HTR-8/SVneo (cell line): Measurements from ENCODE around the gene MRAS.

Experiments used
- DNase-seq: peaks from one replicate; pipeline ENCODE4 v3.0.0; 2011; ENCODE audit warnings: low spot score, mixed read lengths; ENCODE audit not compliant: insufficient read length
- FAIRE-seq: peaks from 2 replicates; lab custom pipeline; 2011; peaks lifted over from hg19 to GRCh38; lab: Jason Lieb, UNC

Gene MRAS

DNA sequence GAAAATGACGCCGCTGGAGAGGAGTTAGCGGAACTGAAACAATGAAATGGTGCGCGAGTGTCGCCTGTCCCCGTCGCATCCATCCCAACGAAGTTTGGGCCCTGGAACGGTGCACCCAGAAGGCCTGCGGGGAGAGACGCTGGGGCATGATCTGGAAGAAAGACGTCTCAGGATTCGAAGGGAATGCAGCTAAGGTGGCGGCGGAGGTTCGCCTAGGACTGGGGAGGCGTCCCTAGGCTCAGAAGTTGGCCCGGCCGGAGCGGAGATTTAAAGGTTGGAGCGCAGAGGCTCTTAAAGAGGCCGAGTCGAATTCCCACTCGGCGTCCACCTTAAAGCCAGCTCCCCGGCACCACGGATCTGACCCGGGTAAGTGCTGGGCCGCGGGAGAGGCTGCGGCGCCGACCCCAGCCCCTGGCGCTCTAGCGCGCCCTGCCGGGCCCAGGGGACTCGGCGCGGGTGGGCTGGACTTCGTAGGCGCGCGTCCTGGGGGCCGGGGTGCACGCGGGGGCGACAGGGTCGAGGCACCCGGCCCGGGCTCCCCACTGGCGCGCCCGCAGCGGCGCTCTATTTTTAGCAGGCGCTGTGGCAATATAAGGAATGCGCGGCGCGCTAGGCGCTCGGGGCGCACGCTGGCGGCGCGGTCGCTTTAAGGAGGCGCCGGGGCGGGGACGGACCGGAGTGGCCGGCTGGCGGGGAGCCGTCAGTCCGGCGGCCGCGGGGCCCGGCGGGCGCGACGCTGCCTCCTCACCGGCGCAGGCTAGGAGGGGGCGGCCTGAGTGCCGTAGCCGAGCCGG lies at the start of gene MRAS:
MRAS (plus strand) TSS at position 620 of the 794 bp plus-strand sequence. CDS start 24,305 bp downstream, outside the sequence.
- DNase-seq (peak; percentile 73), FAIRE-seq (peak; percentile 67)

- DNase-seq = no peak
- FAIRE-seq = no peak
Observed at GRCh38 chr3:138300647-138301046, 47.7 kb upstream of the MRAS start.

DNA sequence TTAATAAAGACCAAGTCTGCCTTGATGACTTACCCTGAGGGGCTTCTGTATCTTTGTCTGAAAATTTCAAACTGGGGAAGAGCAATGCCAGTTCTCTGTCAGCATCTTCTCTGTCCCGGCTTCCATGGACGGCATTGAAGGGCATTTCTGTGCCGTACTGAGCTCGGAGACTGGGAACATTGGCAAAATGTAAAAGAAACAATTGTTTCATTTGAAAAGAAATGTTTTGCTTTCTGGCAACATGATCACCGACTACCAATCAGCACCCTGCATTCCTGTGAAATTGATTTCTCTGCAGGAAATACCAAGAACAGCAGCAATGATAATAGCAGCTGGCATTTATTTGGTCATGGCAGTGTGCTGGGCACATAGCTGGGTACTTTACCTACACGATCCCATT lies 44.9 kb upstream of the MRAS start:
- FAIRE-seq (no peak), DNase-seq (no peak)

- no peak for DNase-seq
Observed at GRCh38 chr3:138307899-138308298, 40.5 kb upstream of the MRAS start.

GRCh38 chr3:138308783-138309182 lies 39.6 kb upstream of the MRAS start:
- DNase-seq (no peak), FAIRE-seq (no peak)

More at GRCh38 chr3:138307899-138308298, 40.5 kb upstream of the MRAS start:
- FAIRE-seq = no peak

DNA sequence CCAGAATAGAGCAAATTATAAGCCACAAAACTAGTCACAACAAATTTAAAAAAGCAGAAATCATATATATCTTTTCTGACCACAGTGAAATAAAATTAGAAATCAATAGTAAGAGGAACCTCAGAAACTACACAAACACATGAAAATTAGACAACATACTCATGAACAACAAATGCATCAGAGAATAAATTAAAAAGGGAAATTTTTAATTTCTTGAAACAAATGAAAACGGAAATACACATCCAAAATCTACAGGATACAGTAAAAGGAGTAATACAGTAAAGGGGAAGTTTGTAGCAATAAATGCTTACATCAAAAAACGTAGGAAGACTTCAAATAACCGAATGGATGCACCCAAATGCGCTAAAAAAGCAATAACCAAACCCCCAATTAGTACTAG lies 37.9 kb upstream of the MRAS start:
- FAIRE-seq (no peak), DNase-seq (no peak)

- DNase-seq (no peak), FAIRE-seq (no peak)
Observed at GRCh38 chr3:138314751-138315150, 33.6 kb upstream of the MRAS start.

DNA sequence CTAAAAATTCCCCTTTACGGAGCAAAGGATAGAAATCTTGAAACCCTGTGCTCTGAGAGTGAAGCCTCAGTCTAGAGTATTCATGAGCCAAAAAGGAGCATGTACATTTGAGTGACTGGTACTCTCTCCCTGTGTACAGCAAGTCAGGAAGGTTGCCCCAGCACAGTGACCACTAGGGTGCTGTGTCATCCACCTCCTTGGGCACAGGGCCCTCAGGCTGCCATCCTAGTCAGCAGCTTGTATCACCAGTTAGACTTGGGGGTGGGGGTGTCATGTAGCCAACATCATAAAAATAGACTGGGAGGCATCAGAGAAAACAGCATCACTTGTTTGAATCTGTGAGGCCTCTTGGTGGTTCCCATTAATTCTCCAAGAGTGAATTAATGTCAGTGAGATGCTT lies 30.7 kb upstream of the MRAS start:
- no peak for FAIRE-seq
- no peak for DNase-seq

DNA sequence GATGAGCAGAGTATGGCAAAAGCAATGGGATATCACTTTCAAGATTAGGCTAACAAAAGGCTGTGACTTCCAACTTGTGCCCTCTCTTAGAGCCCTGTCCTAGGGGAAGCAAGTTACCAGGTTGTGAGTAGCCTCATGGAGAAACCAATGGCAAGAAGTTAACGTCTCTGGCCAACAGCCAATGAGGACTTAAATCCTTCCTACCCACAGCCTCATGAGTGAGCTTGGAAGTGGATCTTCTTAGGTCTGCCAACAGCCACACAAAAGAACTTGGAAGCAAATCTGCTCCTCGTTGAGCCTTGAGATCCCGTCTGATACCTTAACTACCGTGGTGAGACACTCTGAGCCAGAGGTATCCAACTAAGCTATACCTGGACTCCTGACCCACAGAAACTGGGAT lies 24.4 kb upstream of the MRAS start:
- DNase-seq = no peak
- FAIRE-seq = no peak

DNA sequence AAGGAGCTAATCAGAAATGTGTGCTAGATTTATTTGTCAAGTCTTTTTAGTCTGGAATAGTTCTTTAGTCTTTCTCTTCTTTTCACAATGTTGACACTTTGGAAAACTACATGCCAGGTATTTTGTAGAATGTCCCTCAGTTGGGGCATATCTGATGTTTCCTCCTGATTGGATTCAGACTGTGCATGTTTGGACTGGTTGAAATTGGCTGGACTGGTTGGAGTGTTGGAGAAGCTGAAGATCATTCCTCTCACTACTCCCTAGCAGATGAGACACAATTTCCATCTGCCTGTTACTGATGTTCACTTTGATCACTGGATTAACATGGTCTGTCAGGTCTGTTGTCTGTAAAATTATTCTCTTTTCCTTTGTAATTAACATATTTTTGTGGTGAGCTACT lies 22.4 kb upstream of the MRAS start:
- DNase-seq = no peak
- no peak for FAIRE-seq

DNA sequence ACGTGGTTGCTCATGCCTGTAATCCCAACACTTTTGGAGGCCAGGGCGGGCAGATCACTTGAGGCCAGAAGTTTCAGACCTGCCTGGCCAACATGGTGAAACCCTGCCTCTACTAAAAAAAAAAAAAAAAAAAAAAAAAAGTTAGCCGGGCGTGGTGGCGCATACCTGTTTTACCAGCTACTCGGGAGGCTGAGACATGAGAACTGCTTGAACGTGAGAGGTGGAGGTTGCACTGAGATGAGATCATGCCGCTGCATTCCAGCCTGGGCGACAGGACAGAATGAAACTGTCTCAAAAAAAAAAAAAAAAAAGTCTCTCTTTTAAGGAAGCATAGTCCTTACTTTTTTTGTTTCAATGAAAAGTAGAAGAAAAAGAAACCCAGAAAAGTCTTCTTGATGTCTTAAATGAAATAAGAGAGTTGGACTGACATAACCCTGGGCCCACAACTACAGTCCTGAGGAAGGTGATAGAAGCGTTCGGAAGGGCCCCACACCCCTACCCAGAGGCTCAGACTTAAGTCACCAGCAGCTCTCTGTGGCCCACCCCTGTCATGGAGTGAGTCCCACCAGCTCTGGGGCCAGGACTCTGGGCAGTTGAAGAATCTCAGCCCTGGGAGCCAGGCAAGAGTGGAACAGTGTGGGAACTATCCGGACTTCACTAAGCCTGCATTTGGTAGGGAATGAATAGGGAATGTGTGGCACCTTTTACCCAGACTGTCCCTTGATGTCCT lies 21.3 kb upstream of the MRAS start:
- FAIRE-seq (no peak), DNase-seq (no peak)

- no peak for FAIRE-seq
- no peak for DNase-seq
Observed at GRCh38 chr3:138327831-138328230, 20.5 kb upstream of the MRAS start.

DNA sequence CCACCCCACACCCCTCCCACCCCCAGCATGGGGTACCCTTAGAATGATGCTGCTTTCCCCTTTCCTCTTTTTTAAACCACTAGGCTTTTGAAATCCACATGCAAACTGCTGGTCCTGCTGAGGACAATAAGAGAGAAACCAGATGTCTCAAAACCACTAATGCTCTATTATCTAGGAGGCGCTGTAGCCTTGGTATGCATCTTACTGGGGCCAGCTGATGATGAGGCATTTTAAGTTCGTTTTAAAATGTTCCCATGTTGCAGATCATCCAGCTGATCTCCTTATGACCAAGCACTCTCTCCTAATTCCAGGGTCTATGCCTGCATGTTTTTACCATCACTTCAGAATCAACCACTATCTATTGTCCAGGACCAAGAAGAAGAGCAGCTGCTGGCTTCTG lies 20.0 kb upstream of the MRAS start:
- no peak for DNase-seq
- FAIRE-seq = no peak

GRCh38 chr3:138329127-138329983 lies 19.0 kb upstream of the MRAS start, which contains the start of gene NME9:
TSS of gene NME9 (minus strand) at chr3:138329851. CDS start at chr3:138329335, 516 bp downstream.
- peak; percentile 94 for DNase-seq
- FAIRE-seq = peak; percentile 93

DNA sequence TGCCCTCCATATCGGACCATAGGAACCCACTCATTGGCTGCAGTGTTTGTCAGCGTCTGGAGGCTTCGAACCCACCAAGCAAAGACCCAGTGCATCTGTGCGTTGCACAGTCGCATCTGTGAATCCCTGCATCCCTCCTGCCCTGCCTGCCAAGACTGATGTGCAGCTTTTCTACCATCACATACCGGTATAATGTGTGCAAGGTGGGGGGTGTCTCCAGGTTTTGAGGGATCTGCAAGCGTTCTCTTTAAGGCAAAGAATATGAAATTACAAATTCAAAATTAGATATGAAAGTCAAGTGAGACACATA lies 18.4 kb upstream of the MRAS start:
- FAIRE-seq = no peak

GRCh38 chr3:138331143-138331894 lies 17.1 kb upstream of the MRAS start:
- no peak for FAIRE-seq
- no peak for DNase-seq

More for the DNA sequence above, 18.4 kb upstream of the MRAS start:
- no peak for DNase-seq

GRCh38 chr3:138332472-138333073 lies 15.8 kb upstream of the MRAS start:
- FAIRE-seq (no peak), DNase-seq (no peak)

DNA sequence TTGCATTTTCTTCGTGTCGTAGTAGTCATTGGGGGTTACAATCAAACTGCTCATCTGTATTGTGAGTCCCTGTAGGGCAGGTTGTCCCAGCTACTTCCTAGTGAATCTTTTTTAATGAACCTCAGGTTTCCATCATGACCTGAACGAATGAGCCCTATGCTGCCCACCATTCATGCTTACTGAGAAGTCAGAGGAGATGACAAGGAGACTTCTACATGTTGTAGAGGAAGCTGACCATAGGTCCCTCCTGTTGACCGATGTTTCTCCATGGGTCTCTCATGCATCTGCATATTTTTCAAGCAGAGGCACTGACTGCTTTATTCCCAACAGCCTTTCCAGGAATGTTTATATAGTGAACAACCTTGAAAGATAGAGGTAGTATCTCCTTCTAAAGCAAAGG lies 13.8 kb upstream of the MRAS start:
- DNase-seq (no peak), FAIRE-seq (no peak)

GRCh38 chr3:138336454-138336999 lies 11.9 kb upstream of the MRAS start:
- FAIRE-seq (no peak), DNase-seq (no peak)
